Activated CD8-positive, alpha-beta memory T cell treated with anti-CD3 and anti-CD28 coated beads for 24 hours (primary cell): ENCODE results near the gene ANKMY2.
"Not testable (repeated sequence)": the region's sequence is repeated elsewhere in the genome, so short reads cannot be mapped to it uniquely, and the experiment has no call there.

Experiments used
- DNase-seq: peaks from one replicate; pipeline ENCODE4 v3.0.0-alpha.2; 2020

The ANKMY2 gene

DNA sequence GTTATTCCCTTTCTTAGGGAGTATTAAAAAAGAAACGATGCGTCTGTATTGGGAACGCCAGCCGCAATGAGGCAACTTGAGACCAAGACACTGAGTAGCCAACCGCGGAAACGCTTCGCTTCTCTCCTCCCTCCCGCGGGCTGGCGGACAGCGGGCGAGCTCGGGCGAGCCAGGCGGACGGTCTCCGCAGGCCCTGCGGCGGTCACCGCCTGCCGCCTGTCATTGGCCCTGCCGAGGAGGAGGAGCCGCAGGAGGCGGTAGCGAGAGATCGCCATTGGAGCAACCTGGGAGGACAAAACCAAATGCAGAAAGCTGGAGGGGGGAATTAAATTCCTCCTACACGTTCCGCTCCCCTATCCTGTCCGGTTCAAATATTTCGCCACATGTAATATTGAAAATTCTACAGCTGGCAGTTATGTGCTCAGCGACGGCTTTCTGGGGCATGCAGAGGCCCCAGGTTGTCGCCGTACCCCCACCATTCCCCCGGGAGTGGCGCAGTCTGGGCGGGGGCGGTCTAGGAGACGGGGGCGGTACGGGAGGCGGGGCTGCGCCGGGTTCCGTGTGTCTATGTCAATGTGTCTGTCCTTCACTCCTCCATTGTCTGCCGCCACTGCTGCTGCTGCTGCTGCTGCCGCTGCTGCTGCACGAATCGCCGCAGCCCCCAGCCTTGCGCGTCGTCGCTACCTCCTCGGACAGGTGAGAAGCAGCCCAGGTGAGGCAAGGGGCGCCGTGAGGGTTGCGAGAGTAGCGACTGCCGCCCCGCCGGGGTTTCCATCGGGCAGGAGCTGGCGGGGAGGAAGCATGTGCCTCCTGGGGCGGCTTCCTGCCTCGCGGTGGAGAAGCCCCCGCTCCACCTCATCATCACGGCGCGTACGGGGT is at the start of gene ANKMY2, which contains the start of gene BZW2:
ANKMY2 (minus strand) TSS at position 162 of the 879 bp plus-strand sequence. CDS start 181 bp downstream, outside the sequence.
BZW2 (plus strand) TSS at position 589 of the 879 bp plus-strand sequence. CDS start 19,263 bp downstream, outside the sequence.
- DNase-seq, result peak; percentile 98

DNA sequence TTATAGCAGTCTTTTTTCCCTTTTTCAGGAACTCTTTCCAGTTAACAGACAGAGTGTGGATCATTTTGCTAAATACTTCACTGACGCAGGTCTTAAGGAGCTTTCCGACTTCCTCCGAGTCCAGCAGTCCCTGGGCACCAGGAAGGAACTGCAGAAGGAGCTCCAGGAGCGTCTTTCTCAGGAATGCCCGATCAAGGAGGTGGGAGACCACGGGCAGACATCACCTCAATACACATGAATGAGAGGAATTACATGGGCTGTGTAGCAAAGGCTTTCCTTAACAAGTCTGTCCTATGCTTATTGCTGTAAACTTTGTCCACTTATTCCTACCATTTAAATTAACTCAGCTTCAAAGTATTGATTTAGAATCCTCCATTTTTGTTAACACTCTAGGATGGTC is 49.3 kb upstream of the ANKMY2 start:
- no peak for DNase-seq

DNA sequence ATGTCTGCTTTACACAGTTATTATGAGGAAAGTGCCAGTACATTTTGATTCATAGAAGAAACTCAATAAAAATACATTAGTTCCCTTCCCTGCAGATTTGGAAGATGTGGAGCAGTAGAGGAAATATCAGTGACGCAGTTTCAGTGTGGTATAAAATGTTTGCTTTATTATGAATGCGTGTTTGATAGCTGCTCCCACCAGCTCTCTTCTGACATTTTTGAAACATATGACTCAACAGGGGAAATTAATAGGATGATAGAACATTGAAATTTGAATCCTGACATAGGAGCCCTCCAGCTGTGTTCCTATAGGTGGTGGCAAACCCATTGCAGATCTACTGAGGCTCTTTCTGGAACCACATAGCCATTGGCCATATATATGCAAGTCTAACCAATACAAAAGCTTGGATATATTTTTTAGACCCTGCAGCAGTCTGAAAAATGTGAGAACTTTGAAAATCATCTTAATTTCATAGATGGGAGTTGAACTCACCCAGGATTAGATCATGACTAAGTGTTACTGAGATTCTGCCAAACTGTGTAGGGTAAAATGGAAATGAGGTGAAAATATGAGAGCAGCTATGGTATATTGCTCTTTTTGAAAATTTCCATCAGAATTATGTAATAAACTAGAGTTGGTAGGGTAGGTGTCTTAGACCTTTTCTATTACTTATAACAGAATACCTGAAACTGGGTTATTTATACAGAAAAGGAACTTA is 48.2 kb upstream of the ANKMY2 start:
- DNase-seq, result no peak

DNA sequence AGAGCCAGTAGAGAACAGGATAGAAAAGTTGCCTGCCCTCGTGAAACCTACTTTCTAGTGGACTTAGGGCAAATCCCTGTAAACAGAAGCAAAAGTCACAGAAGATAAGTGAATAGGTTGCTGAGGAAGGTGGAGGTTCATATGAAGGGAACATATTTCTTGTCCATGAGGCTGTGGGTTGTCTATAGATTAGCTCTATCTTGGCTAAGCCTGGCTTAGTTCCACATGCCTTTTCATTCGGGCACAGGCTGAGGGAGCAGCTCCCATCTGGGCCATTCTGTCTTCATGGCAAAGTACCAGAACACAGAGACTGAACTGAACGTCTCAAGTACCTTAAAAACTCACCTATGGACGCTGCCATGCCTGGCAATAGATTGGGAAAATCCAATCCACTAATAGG is 45.7 kb upstream of the ANKMY2 start:
- no peak for DNase-seq

DNA sequence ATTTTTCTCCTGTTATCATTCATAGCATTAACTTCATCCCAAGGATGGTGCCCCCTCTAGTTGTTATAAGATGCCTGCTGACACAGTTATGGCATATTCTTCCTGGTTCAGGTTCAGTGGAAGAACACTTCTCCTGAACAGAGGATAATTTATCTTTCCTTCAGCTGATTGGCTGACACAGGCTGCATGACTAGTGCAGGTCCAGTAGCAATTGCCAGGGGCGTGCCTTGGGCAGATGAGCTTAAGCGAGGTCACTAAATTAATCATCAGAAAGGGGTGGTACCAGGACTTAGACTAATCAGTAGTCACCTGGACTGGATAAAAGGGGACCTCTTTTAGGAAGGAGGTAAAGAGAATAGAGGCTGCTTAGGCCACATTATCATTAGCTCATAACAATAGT is 42.7 kb upstream of the ANKMY2 start:
- no peak for DNase-seq

DNA sequence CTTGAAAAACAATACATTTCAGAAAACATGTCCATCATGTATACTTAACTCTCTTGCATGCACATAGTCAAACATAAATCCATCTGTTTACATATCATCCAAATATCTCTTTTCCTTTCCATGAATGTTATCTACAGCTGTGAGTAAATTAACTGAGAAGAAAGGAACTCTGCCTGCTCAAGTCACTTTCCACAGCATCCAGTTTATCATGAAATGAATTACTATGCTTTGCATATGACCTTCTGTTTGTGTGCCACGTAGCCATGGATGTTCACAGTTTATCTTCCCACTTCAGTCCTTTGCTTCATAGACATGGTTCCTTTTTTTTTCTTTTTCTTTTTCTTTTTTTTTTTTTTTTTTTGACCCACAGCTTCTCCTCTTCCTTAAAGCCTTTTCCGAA is 40.0 kb upstream of the ANKMY2 start:
- no peak for DNase-seq

DNA sequence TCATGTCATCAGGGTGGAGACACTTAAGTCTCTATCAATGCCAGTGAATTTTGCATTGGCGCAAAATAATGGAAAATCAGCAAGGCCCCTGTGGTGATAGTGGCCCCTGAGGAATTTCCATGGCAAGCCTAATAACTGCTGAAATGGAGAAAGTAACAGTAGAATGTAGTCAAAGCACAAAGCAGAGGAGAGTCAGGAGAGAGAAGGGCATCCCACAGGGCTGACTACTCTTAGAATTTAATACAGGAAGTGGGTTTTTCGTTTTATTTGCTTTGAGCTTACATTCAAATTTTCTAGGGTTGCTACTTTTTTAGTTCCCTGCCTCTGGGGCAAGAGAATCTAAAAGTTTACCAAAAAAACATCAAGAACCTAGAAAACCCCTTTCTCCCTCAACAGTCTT is 39.4 kb upstream of the ANKMY2 start:
- DNase-seq, result no peak

DNA sequence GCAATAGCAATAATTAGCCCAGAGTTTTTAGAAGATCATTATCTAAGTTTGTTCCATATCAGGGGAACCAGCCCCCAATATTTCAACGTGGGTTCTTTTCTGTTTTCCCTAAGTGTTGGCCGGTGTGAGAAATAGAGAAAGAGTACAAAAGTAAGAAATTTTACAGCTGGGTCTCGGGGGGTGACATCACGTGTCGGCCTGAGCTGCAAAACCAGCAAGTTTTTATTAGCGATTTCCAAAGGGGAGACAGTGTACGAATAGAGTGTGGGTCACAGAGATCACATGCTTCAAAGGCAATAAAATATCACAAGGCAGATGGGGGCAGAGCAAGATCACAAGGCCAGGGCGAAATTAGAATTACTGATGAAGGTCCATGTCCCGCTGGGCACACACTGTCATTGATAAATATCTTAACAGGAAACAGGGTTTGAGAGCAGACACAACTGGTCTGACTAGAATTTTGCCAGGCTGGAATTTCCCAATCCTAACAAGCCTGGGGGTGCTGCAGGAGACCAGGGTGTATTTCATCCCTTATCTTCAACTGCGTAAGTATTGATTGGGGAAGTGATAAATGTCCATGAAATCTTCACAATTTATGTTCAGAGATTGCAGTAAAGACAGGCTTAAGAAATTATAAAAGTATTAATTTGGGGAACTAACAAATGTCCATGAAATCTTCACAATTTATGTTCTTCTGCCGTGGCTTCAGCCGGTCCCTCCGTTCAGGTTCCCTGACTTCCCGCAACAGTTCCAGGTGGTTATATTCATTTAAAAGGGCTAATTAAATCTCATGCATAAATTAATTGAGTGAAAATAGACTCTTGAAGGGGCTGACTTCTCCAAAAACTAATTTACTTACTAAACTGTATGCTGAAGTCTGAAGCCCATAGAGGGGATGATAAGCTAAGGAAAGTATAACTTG is 33.4 kb upstream of the ANKMY2 start:
- DNase-seq, result not testable (repeated sequence)

DNA sequence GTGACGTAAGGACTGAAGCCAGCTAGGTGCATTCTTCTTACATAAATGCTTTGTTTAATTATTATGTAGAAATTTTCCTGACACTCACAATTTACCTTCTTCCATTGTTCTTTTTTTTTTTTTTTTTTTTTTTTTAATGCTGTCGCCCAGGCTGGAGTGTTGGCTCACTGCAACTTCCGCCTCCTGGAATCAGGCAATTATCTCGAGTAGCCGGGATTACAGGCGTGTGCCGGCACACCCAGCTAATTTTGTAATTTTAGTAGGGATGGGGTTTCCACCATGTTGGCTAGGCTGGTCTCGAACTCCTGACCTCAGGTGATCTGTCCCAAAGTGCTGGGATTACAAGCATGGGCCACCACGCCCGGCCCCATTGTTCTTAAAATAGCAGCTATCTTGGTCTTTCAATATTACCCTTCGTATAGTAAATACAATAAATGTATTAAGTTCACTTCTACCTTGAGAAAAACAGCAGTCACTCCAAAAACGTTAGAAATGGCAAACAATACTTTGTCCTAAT is 32.5 kb upstream of the ANKMY2 start:
- DNase-seq, result no peak

DNA sequence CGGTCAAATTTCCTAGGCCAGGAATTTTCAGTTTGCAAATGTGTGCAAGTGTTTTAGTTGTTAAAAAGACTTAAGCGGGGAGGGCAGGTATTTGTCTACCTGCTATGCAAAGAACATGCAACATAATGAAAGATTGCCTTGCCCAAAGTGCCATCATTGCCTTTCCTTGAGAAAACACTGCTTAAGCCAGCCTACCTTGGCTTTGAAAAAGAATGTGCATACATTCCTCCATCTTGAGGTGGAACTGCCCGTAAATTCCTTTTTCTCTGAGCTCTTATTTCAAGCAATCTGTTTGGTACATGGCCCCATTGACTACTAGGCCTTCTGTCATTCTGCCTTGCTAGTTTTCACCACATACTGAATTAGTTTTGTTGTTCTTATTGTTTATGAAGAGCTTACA is 29.7 kb upstream of the ANKMY2 start:
- DNase-seq, result no peak

DNA sequence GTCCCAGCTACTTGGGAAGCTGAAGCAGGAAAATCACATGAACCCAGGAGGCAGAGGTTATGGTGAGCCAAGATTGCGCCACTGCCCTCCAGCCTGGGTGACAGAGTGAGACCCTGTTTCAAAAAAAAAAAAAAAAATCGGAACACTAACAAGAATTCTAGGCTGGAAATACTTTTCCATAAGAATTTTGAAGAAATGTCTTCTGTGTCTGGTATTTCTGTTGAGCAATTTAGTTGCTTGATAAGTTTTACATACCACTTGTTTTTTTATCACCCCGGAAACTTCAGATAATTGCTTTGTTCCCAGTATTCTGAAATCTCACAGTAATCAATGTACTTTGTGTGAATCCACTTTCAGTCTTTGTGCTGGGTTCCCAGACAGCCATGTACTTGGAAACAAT is 26.3 kb upstream of the ANKMY2 start:
- DNase-seq, result no peak

DNA sequence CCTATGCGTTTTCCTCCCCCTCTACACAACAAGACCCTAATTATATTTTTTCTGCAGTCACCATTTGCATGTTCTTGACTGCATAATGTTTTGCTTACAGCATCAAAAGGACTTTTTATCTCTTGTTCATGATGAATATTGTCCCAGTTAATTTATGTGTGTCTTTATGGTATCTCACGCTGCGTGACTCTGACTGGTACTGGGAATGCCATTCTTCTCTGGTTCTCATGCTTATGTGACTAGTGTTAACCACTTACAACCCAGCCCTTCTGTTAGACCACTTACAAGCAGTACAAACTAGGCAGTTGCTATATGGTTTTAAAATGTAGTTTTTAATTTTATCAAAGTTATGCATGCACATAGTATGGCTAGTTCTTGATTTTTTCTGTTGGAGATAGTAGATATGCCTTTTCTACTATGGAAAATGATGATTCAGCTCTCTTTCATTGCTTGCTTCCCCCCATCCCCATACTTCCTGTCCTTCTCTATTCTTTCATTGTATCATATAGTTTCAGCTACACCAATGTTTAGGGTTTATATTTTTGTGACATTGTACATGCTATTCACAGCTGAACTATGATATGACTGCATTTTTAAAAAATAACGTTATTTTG is 25.3 kb upstream of the ANKMY2 start:
- DNase-seq, result no peak

DNA sequence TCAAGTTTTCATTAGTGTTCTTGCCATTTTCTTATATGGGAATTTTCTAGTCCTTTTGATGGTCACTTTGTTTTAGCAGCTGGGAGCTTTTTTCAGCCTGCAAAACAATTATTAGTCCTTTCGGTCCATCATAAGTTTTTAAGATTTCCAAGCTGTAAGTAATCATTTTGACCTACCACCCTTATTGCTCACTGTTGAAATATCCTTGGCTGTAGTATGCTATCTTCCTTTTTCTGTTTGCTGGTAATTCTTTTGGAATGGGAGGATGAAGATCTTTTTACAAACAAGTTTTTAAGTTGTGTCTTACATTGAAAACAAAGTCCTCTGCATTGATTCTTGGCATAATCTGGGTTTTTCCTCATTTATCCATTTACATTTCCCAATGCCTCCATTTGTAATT is 24.5 kb upstream of the ANKMY2 start:
- no peak for DNase-seq

DNA sequence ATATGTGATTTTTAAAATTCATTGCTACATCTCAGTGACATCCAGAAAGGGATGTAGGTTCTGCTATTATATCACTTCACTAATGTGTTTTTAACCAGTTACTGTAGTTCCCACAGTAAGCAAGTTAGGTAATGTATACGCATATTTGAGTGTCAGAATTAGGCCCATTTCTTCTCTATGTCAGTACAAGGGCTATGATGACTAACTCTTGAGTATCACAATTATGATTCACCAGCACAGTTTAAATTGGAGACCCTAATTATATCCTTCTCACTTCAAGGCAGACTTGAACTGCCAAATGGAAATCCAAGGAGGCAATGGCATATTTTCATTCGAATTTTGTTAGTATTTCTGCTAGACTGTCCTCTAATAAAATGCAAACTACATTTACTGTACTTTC is 24.0 kb upstream of the ANKMY2 start:
- DNase-seq, result no peak

DNA sequence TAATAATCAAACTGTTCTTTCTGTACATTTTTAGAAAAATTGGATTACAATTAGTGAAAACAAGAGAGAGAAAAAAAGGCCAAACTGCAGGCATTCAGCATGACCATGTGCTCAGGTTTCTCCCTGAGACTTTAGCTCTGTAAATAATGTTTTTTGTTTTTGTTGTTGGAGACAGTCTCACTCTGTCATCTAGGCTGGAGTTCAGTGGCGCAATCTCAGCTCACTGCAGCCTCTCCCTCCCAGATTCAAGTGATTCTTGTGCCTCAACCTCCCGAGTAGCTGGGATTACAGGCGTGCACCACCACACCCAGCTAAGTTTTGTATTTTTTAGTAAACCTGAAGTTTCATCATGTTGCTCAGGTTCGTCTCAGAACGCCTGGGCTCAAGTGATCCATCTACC is 23.4 kb upstream of the ANKMY2 start:
- no peak for DNase-seq

DNA sequence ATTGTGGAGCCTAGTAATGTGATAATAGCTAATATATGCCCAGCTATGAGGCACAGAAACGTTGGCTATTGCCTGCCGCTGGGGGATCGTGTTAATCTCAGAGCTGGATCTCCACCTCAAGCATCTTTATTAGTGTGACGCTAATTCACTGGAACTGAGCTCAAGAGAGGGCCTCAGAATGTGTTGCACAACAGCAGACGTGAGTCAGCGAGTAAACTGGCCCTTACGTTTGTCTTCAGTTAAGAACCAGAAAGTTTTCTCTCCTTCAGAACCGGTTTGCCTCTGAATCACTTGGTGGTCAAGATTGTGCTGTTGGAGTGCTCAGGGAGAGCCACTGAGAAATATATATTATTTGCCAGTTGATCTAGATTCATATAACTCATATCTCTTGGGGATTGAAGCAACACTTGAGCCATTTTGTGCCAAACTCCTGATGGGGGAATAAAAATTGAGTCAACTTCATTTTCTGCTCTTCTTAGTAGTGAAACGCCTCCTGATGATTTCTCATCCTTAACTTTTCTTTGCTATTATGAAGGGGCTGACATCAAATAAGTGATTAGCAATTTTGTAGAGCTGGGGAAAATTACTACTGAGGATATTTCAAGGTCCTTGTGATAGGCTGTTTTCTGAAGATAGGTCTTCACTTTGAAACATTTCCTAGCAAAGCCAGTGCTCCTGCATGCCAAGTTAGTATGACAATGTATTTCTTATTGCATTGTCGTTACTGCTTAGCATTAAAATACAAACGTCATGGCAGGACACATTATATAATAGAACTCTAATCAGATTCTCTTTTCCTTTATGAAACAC is 22.7 kb upstream of the ANKMY2 start:
- DNase-seq, result no peak

DNA sequence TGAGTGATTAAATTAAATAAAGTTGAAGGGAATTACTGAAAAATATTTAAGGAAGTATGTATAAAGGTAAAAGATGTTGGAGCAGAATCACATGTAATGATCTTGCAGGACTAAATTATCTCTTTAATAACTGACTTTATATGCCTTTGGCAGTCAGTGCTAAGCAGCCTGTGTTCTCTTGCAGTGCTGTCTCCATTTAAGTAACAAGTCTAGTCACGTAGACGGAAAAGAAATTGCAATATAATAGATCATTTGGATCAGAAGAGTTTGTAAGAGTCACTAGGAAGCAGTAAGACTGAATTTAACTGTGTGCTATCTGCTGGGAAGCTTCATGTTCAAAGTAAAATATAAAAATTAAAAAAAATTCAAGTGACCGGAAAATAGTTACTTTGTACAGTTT is 21.8 kb upstream of the ANKMY2 start:
- no peak for DNase-seq

DNA sequence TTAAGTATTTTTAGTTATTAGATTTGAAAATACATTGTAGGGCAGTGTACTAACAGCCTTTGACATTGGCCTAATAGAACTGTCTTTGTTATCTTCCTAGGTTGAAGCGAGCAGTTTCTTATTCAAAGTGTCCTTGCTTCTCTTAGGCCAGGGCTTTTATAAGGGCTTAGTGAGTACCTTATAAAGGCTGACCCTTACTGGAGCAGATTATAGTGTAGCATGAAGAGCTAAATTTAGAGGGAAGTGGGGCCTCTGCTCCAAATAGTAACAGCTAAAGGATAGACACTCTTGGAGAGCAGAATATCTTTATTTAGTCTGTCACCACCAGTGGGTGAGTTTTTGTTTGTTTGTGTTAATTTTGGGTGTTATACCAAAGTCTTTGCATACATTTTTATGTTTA is 16.4 kb upstream of the ANKMY2 start:
- DNase-seq, result no peak

DNA sequence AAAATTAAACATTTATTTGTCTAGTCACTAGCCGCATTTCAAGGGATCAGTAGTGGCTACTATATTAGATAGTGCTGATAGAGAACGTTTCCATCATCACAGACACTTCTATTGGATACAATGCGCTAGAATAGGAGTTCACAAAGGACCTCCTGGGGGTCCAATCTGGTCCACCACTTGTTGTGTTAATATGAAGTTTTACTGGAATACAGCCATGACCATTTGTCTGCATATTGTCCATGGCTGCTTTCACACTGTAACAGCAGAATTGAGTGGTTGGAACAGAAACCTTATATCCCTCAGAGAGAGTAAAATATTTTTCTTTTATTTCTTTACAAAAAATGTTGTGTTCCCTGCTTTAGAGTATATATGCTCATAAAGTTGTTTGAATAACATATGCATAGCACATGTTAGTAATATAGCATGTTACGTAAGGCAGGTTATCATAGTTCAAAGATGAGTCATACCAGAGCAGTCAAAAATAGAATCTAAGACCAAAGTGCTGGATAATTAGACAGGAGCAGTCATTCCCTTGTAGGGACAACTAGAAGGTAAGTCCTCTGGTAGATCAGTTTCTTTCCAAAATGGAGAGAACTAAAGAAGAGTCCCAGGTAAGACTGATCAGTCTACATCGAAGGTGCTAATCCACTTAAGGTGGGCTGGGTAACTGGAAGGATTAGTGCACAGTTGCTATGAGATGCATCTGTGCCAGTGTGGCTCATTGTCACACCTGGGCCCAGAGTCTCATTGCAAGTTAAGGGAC is 15.3 kb upstream of the ANKMY2 start:
- DNase-seq, result no peak

DNA sequence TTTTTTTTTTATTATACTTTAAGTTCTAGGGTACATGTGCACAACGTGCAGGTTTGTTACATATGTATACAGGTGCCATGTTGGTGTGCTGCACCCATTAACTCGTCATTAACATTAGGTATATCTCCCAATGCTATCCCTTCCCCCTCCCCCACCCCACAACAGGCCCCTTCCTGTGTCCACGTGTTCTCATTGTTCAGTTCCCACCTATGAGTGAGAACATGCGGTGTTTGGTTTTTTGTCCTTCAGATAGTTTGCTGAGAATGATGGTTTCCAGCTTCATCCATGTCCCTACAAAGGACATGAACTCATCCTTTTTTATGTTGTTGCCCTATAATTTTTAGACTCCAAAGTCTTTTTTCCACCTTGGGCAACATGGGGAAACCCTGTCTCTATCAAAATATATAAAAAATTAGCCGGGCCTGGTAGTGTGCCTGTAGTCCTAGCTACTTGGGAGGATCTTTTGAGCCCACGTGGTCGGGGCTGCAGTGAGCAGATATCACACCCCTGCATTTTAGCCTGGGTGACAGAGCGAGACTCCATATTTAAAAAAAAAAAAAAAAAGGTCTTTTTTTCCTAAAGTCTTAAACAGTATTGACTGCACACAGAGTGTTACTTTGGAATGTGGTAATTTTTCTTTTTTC is 14.4 kb upstream of the ANKMY2 start:
- DNase-seq, result not testable (repeated sequence)
